Epidermal melanocyte (primary cell): ENCODE results near the gene ZFP36L1.

ENCODE experiments used
- DNase-seq: peaks from one replicate; pipeline ENCODE4 v3.0.0; 2011; ENCODE audit warnings: low spot score; ENCODE audit not compliant: insufficient read length

Gene ZFP36L1

DNA sequence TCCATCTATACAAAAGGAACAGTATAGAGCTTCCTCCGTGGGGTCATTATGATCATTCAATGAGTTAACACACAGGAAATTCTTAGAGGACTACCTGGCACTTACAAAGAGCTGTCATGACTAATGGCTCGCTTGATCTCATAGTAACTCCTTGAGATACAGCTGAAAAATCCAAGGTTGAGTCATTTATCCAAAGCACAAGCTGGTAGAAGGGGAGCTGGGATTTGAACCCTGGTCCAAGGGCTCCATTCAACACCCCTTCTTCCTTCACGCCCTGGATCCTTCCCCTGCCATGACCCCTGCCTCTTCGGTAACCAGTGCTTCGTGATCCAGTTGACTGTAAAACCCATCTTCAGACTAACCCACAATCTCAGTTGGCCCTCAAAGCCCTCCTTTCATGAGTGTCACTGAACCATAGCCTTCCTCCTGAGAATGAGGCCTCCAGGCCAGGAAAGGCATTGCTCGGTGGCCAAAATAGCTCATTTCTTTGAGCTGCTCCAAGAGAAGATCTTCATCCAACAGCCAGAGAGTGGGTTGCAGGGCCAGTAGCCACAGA is 7.8 kb downstream of the ZFP36L1 start:
- no peak for DNase-seq

DNA sequence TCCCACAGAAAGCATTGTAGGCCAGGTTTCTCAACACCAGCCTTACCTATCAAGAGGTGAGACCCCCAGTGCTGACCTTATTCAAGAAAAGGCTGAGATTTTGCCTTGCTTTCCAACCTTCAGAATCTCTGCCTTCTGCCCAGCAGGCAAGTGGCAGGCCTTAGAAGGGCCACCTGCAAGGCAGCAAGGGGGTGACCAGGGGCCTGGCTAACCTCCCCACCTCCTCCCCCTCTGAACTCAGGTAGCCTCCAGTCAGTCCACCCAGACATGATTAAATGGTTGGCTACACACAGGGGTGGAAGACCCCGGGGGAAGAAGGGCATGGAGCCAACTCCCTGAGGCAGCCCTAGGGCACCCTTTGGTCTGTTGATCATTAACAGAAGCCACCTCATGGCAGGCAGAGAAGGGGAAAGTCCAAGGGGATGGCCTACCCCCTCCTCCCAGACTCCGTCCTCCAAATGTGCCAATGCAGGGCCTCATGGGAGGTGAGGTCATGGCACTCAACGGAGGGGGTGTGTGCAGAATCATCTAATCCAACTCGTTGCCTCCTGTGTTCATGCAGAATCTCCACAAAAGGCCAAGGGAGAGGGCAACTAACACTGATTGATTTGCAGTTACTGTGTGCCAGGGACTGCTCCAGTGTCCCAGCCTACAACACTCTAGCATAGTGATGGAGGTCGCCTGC is 8.5 kb downstream of the ZFP36L1 start:
- no peak for DNase-seq

DNA sequence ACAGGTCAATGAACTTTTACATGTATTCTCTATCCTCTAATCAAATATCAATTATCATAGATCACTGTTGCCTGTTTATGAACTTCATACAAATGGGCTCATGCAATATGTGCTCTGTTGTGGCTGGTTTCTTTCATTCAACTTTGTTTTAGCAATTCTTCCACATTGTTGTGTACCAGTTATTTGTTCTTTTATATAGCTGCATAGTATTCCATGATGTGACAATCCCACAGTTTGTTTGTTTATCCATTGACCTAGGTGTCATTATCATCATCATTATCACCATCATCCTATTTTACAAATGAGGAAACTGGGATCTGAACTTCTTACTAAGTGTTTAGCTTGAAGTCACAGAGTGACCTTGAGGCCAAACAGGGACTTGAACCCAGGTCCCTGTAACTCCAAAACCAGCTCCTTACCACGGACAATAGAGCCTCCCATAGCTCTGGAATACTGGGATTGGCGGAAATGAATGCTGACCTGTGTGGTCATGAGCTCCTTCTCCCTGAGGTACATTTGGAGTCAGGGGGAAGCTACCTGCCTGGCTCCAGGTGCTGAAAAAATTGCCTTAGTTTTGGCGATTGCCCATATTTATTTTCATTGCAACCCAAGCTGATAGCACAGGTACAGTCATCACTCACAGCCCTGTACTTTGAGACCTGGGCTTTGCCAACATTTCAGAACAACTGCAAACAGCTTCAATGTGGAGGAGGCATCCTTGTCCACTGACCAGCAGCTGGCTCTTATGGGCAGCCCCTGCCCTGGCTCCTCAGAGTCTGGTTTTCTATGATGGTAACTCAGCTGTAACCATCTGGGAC is 9.2 kb downstream of the ZFP36L1 start:
- DNase-seq = no peak

DNA sequence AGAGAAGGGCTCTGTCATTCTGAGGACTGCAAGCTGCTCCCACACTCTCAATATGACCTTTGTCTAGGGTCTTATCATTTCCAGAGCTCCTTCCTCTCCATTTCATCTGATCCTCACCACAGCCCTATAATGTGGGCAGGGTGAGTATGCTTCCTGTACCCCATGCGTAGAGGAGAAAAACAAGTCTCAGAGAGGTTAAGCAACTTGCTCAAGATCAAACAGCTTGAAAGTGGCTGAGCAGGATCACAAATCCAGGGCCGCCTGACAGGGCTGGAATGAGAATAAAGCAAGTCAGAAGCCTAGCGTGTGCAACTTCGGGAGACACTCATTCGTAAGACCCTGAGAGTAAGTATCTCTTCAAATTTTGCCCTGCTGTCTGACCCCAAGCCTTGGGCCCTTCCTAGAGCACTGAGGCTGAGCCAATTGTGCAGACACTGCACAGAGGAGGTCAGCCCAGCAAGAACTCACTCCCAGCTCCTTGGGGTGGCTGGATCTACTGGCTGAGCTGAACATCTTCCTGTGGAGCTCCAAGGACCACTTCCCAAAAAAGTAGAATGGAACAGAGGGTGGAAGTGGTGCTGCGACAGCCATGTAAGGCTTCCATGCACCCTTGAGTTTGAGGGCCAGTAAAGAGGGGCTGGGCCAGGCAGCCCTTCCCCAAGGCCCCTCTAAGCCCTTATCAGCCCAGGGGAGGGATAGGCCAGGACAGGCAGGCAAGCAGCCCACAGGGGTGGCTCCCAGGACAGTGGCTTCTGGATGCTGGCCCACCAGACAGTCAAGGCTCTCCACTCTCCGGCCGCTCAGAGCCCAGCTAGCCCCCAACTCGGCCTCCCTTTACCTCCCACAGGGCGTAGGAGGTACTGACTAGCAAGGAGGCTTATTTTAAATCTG is 10.5 kb downstream of the ZFP36L1 start:
- DNase-seq = no peak

DNA sequence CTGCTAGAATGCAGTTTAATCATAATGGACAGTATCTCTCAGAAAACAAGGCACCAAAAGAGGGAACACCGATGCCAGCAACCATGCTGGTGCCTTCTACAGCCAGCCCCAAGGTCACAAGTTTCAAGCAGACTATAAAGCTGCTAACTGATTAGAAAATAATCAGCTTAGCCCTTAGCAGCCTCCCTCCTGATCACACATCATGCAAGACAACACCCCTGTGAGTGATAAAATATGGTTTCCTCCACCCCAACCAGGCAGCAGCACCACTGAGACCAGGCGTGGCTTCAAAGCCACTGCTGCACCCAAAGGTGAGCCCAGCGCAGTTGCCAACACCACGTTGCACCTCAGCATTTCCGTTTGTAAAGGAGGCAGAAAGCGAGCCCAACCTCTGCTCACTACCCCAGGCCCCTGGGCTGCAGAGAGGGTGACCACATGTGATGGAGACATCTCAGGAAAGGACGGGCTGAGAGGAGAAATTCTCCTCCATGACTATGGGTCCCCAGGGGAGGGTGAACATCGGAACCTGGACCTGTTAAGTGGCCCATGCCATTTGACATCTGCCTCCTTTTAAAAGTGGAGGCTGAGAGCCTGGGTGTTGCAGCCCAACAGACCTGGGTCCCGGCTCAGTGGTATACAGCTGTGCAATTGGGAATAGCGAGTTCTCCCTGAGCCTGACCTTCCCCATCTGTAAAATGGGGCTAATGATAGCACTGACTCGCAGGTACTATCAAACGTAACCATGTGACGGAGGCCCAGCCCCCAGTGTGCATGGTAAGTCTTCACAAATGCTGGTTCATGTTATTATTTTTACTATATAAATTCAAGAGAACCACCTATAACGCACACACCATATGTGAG is 11.5 kb downstream of the ZFP36L1 start:
- no peak for DNase-seq

DNA sequence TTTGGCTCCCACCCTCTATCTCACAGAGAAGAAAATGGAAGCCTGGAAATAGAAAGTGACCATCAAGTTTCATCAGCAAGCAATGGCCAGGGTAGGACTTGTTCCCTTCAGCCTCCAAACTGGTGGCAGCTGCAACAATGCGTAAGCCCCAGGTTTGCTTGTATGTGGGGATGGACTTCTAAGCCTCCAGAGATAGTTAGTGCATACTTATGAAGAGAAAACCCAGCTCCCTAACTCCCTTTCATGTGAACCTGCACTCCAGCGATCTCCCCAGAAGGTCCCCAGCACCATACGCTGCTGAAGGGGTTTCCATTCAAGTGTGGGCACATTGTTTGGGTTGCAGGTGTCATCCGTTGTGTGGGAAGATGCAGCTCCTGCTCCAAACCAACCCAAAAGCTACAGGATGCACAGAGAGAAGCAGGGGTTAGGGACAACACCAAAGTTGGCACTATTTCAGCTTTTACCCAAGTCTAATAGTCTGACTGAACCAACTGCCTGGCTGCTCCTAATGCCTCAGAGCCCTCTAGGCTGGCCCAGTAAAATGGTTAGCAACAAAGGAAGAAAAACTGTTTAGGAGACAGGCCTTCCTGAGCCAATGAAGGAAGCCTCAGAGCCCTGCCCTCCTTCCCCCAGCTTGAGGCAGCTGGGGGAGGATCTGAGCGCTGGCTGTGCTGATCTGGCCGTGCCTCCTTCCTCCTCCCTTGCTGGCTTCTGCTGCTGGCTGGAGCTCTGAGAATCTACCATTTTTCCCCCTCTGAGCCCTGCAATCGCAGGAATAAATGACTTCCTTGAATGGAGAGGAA is 12.3 kb downstream of the ZFP36L1 start:
- DNase-seq = no peak

DNA sequence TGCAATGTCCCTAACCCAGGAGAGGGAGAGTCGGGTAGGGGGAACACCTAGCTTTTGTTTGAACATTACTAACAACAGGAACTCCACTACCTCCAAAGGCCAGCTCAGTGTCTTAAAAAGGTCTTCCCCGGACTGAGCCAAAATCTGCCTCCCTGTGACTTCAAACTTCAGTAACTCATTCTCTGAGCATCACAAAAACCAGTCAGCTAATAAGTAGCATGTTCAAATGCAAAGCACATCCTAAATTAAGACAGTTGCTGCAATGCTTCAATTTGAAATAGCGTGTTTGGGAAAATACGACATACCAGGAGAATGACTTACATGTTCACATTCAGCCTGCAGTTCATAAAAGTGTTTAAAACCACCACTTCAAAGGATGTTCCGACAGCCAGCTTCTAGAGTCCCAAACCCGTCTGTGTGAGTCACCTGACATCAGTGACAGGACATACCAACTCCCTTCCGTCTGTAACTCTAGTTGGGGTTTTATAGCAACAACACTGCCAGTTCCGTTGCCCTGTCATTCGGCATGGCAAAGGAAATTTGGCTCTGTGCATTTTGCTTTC is 13.0 kb downstream of the ZFP36L1 start:
- no peak for DNase-seq

DNA sequence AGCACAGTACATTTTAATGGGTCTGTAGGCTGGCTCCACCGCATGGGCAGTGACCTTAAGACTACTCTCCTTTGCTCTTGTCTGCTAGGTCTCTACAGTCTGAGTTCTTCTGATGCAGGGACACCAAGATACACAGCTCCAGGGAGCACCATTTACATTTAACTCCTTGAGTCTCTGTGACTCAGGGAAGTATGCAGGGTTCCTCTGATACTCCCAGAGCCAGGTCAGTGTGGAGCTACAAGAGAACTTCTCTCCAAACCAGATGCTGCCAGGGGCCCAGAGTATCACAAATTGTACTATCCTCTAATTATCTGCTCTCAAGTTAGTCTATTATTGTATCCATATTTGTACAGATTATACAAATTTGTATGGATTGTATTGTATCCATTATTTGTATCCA is 15.2 kb downstream of the ZFP36L1 start:
- DNase-seq = no peak

DNA sequence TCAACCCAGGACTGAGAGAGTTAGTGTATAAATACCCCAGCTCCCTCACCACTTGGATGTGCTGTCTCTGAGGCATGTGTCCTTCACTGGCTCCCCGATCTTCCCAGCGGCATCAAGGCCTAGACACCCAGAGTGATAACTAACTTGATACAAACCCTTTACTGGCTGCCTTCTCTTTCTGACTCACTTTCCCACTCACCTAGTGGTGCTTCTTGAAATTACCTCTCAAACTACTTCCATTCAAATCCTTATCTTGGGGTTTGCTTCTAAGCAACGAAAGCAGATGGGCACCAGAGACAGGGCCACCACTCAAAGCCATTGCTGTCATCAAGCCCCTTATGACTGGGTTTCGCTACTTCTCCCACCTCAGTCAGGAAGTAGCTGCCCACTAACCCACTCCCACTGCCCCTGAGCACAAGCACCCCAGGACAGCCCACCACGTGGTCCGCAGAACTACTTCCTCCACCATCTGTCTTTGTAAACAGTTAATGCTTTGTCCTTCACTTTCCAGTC is 17.2 kb downstream of the ZFP36L1 start:
- DNase-seq = no peak

DNA sequence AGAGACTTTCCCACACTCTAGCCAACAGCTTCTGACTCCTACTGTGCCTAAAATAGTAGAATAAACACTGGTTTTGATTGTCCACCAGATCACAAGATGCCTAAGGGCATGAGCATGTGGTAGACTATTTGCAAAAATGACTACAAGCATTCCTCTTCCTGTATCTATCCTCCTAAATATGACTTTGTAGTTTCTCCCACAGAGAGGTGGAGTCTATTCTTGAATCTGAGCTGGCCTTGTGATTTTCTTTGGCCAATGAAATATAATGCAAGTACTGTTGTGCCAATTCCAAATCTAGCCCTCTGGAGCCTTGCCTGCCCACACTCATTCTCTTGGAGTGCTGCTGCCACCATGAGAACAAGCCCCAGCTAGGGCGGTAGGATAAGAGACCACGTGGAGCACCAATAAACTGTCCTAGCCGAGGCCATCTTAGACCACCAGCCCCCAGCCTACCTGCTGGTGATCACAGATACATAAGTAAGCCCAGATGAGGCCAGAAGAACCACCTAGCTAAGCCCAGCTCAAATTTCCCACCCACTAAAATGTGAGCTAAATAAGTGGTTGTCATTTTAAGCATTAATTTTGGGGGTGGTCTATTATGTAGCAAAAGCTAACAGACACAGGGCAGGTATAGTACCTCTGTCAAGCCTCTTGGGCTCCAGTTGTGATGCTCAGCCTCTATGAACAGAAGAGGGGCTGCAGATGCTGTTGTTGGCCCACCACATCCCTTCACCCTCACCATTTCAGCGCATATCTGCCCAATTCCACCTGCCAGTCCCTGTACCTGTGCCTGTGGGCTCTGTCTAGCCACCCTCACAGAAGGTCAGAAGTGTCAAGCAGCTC is 17.9 kb downstream of the ZFP36L1 start:
- DNase-seq = peak; percentile 69

DNA sequence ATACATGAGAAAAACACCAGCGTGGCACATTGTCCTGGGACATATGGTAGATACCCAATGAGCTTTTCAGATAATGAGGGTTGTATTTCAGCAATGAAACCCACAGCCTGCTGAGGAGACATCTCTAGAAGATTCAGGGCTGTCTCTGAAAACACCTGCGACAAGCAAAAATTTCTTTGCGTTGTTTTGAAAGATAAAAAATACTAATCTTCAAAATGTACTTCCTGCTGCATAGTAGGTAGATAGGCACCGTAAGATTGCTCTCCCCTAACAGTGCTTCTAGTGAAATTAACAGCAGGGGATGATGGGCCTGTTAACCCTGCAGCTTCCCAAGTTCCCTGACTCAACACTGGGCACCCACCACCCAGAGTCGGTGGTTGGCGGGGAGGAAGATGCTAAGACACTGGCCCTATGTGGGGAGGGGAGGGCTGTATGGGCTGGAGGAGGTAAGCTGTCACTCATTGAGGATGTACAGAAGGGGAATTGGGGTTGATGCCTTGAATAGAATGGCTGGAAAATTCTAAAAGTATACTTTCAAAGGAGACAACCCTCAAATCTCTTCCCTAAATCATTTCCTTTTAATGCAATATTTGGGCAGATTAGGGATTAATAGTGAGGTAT is 20.0 kb downstream of the ZFP36L1 start:
- no peak for DNase-seq

DNA sequence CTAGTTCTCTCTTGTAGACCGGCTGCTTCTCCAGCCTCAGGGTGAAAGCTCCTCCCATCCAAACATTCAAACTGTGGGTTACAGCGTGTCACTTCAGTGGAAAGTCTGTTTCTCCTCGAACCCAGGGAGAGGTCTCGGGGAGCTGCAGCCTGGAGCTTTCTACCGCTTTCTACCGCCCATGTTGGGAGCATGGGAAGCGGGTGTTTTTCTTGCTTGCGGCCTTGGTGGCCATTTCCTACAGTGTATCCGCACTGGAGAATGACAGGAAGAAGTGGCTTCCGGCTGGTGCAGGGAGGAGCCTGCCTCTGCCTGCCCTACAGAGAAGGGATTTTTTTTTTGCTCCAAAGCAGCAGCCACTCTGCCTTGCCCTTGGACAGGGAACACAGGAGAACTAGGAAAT is 21.2 kb downstream of the ZFP36L1 start:
- no peak for DNase-seq

DNA sequence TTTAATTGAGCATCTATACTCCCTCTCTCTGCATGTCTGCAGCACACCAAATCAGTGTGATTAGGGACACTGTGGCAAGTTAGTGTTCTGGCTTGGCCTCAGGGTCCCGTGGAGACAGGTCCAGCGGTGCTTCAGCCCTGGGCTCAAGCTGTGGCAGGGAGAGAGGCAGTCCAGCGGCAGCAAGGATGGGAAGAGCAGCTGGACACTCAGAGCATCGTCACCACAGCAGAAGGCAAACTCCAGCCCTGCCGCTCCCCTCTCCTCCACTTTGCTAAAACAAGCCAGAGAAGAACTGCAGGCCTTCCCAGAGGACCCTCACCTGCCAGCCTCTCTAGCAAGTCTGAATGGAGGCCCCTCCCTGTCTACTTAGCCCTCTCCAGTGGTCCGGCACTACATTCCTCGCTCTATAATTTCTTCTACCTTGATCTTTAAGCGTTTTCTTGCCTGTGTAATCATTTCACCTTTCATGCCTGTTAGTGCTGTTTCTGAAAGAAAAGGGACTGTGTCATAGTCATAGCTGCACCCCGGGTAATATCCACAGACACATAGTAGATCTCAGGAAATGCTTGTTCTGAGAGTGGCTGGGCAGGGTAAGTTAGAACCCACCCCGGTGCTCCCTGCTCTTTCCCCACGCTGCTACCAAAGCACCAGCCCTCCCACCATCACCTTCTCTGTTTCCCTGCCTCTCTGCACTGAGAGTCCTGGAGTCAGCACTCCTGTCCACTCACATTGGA is 22.1 kb downstream of the ZFP36L1 start:
- no peak for DNase-seq

DNA sequence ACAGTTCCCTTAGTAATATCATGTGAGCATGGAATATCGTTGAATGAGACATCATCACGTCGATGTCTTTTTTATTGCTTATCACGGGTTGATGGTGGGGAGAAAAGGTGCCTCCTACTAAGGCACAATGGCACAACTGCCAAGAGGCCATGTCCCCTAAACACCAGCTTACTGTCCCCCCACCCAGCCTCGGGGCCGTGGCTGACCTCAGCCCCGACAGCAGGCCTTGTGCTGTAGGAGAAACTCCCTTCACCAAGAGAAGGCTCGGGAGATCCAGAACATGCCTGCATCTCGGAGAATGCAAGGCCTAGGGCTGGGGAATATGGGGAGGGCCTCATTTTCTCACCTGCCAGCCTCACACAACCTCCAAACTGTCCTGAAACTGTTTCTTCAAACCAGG is 22.8 kb downstream of the ZFP36L1 start:
- DNase-seq = no peak

DNA sequence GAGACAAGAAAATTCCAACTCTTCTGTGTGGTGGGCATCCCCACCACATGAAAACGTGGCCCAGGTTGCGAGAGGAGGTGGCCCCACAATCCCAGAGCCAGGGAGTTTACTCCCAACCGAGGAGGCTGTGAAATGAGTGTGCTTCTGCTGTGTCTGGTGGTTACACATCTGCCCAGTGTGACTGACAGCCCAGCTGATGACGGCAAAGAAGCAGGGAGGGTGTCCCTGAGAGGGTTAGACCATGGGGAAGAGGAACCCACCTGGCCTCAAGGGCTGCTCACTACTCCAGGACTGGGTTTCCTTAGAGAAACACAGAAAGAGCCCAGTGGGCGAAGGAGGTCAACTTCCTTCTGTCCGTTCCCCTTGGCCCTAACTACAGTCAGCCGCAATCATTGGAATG is 24.6 kb downstream of the ZFP36L1 start:
- DNase-seq = no peak

DNA sequence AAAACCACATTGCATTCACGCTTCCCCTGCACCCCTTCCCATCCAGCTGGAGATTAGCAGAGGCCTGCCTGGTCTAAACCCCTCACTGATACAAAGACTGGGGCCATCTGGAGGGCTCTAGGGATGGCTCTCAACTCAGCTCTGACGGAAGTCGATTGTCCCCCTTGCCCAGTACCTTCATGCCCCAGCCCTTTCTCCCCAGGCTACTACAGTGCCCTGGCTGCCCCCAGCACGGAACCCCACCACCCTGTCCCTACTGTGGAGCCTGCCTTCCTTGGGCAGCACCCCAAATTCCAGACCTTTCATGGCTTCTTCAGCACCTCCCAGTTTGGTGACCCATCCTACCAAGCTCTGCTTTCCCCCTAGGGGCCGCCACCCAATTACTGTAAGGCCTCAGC is 25.6 kb downstream of the ZFP36L1 start:
- DNase-seq = no peak
